GM12874 (cell line): ENCODE measurements around the gene DNAI7.

Experiments
- CTCF ChIP-seq: IDR thresholded peaks from 2 replicates; pipeline ENCODE4 v1.5.1; 2011; ENCODE audit warnings: low read depth, mild to moderate bottlenecking, control low read depth, low read length, moderate library complexity; ENCODE audit not compliant: insufficient read depth

DNAI7 gene

DNA sequence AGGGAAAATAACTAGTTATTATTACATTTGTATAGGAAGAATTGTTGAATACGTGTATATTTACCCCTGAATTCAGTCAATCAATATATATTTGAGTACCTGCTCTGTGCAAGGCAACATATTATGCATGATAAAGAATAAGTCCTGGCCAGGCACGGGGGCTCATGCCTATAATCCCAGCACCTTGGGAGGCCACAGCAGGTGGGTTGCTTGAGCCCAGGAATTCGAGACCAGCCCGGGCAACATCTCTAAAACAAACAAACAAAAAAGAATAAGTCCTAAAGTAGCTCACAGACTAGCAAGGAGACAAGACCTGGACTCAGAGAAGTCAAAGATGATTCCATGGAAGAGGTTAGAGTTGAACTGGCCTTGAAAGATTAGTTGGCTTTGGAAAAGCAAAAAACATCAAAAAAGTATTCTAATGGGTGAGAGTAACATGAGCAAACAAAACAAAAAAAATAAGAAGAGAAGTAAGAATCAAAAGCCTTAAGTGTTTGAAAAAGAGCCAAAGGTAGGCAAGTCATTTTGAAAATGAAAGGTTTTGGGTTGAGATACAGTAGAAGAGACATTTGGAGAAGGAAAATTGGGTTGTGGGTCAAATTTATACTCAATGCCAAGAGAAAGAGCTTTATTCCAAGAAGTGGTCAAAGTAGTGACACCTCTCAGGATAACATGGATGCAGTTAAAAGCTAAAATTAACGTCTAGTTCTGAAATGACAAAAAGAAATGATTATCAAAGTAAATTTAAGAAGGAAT lies 130.9 kb downstream of the DNAI7 start:
- TF ChIP-seq CTCF, result no peak

- TF ChIP-seq CTCF, result no peak
Measured at GRCh38 chr12:25058658-25059058, 136.3 kb downstream of the DNAI7 start.
